Activated effector memory CD4-positive, alpha-beta T cell treated with Interleukin-2 at 50 U/mL for 16 hours (primary cell): ENCODE measurements around the gene CEMIP2.

Experiments
- DNase-seq: peaks from one replicate; pipeline ENCODE4 v3.0.0-alpha.2; 2020

Gene CEMIP2

DNA sequence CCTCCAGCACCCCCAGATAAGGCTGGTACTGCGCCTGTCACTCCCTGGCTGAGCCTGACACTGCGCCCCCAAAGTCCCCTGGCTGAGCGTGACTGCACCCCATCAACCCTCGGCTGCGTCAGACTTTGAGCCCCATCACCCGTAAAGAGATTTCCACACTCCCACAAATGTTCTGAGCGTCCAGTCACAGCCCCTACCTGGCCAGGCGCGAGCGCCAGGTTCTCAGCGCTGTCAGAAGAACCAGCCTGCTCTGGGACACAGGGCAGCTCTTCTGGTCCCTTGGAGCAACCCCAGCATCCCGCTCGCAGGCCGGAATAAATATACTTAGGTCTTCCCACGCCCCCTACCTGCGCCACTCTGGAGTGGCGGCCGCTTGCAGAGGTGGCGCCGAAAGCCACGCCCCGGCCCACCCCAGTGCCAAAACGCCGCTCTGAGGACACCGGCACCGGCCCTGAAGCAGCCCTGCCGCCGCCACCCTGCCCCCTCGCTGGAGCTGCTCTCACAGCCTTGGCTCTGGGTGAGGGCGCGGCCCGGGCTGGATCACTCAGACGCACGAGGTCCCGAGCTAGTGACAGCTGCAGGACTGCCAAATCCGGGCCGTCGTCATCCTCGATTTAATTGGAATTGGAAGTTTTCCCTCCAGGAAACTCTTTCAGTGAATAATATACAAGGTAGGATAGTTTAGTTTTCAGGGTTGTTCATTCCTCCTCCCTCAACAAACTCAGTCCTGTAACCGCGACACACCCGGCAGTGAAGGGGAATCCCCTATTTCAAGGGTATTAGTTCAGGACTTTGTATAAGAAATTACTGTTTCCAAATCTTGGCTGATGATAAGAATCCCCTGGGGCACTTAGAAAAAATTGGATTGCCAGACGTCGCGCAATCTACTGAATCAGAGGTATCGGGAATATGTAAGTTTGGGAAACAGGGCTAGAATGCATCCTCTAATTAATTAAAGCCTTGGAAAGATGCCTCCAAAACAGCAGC, 1.2 kb upstream of the CEMIP2 start:
- peak; percentile 63 for DNase-seq

DNA sequence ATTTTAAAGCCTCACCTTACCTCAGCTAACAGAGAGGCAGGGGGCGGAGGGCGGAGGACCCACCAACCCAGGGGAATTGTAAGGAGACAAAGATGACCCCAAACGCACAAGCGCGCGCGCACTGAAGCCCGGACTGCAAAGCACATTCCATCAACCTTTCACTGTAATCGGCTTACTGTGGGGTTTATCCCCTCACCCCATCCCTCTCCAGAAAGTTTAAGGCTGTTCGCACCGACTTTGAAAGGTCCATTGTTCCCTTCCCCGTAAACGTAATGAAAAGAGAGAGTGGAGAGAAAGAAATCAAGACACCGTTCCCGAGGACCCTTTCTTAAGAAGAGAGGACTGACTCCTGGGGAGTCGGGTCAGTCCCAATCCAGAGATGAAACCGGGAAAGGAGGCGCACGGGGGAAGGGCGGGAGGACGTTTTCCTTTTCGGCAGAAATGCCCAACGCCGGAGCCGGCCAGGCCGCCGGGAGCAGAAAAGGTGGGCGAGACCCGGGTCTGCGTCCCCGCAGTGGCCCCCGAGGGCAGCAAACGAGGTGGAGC, 464 bp downstream of the CEMIP2 start:
- no peak for DNase-seq

DNA sequence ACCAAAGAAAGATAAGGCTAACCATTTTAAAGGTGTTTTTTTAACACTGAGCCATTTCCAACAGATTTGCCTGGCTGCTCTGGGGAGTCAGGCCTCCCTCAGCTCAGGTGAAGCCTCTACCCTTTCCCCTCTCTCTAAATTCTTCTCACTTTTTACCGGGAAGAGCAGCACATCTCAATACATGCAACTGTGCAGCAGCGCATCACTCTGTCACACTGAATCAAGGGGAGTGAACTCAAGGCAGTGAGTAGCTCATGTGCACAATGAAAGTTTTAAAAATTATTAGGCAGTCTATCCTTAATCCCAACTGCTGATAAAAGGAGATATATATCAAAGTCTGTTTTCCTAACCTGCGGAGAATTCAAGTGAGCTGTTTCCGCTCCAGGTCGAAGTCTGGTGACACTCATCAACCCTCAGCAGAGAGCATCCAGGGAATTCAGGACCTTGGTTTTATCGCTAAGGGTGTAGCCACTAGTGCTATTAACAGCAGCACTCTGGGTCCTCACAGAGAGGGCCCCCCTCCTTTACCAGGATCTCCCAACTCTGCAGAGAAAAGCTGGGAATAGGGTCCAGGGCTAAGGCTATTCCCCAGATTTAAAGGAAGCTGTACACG, 1.0 kb downstream of the CEMIP2 start:
- no peak for DNase-seq

DNA sequence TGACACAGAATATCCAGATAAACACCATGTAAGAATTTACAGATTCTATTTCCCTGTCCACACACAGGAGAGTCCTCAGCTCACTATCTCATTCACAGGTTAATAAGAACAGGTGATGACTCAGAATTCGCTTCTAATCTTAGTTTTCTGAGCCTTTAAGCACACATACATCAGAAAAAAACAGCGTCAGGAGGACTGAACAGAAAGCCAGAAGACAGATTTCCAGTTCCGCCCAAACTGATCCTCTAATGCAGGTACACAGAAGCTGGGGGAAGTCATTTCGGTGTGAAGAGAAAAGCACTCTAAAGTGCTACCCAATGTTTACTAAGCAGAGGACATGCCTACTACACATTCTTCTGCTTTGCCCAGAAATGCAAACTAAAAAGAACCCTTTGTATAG, 1.6 kb downstream of the CEMIP2 start:
- no peak for DNase-seq

DNA sequence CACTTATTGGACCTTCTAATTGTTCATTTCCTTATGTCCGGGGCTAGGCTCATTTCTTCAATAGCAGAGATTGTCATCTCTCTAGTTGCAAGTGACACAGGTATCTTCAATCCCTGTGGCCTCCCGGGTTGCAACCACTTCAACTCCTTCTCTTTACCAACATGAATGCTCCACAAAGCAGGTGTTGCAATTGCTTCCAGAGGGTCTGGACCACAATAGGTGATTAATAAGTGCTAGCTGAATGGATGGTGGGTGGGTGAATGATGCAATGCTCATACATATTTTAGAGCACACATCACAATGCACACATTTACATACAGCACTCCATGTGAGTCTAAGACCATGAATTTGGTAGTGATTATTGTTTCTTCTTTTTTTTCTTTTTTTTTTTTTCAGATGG, 2.6 kb downstream of the CEMIP2 start:
- no peak for DNase-seq

DNA sequence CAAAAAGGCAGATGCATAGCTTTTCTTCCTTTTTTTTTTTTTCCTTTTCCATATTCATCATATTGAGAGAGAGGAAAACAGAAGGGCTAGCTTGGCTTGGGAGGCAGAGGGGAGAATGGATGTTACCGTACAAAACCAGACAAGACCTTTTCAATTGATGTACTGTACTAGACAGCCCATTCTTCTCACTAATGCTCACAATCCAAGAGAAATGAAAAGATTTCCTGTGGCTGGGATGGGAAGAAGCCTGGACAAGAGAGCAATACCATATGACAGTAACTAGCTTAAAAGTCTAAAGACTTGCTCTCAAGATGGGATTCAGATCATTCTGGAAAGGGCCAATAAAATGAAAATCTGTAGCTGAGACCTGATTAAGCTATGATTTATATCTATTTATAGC, 3.4 kb downstream of the CEMIP2 start:
- no peak for DNase-seq

DNA sequence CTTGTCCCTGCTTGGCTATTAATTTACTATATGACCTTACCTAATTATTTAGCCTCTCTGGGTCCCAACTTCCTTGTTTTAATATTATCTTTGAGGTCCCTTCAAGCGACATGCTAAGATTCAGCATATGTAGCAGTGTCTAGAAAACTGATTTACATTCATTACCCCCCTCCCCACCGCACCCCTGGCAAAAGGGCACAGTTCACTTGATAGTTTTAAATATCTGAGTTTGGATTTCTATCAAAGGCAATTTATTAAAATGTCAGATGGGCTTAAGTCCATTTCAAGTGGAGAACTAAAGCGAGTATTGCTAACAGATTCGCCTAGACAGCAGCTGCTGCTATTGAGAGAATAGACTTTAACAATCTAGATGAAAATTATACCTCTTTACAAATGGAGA, 3.9 kb downstream of the CEMIP2 start:
- no peak for DNase-seq

DNA sequence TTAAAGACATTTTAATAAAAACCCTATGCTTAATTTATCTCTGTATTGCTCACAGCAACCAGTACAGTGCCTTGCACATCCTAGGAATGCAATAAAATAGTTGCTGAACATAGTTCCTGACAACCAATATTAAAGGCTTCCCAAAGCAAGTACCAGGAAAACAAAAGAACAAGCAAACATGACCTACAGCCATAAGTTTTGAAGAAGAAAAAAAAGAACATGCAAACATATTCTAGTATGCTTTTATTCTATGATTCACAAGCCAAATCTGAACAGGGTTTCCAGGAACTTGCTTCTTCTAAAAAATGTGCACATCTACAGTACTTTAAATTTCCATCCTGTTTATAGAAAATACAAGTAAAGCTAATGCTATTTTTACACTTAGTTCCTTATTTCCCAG, 4.5 kb downstream of the CEMIP2 start:
- DNase-seq = no peak

DNA sequence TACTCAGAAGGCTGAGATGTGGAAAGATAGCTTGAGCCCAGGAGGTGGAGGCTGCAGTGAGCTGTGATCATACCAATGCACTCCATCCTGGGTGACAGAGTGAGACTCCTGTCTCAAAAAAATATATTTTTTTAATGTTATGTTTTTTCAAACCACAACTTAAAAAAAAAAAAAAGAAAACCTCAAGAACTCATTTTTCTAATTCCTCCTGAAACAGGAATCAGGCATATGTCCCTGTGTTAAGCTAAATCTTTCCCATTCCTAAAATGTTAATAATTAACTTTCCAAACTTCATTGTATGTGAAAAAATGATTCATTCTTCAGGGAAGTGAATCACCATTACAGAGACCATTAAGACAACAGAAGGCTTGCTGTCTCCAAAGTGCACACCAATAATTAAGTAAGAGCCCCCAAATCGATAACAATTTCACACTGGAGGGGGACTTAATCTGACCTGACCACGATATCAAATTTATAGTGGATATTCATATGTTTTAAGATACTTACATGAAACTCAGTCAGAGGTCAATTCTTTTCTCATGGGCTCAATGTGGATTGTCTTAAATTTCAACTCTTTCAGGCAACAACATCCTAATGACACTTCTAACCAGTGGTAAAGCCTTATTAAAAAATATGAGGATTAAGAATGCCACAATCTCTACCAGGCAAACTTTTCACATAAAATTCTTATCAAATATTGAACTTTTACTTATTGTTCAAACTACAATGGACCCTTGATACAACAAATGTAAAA, 5.2 kb downstream of the CEMIP2 start:
- no peak for DNase-seq

DNA sequence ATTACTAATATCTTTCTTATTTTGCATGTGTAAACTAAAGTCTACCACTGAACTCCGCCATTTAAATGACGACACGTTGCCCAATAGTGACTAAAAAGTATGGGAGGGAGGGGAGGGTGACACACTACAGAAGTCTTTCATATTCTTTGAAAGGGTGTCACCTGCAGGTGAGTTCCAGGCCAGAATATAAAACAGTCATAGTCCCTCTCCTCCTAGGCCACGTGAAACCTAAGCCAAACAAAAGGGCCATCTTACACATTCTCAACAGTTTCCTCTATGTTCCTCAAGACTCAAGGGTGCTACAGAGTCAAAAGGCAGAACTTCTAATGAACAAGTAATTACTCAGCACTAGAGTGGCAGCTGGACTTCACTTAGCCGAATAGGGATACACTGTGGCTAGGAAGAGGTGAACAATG, 6.4 kb downstream of the CEMIP2 start:
- DNase-seq = no peak

DNA sequence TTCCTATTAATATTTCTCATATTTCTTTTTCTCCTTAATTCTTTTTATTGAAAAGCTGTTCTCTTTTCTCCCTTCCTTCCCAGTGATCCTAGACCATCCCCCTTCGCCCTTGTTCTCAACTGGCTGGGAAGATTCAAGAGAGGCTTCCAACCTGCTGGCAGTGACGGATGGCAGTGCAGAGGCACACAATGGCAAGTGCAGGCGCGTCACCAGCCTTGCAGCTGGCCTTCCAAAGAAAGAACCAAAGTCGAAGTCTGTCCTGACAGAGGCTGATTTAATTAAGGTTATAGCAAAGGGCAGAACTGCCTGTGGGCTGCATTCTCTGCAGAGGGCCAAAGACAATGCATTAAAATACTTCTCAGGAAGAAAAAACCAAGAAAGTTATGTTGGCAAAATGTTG, 7.4 kb downstream of the CEMIP2 start:
- no peak for DNase-seq

DNA sequence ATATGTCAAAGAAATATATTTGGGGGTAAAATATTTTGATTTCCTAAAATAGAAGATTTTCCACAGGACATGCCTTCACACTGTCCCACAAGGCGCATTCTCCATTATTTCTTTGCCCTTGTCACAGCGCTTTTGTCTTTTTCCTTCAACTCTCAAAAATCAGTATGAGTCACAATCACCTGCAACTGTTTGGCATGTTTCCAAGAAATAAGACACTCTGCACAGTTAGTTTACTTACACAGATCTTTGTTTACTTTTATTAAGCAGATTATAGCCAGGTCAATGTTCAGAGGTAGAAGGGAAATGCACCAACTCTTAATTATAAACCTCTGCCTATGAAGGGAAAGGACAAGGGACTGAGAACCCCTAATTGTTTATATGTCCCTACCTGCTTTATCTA, 9.5 kb downstream of the CEMIP2 start:
- DNase-seq = no peak

DNA sequence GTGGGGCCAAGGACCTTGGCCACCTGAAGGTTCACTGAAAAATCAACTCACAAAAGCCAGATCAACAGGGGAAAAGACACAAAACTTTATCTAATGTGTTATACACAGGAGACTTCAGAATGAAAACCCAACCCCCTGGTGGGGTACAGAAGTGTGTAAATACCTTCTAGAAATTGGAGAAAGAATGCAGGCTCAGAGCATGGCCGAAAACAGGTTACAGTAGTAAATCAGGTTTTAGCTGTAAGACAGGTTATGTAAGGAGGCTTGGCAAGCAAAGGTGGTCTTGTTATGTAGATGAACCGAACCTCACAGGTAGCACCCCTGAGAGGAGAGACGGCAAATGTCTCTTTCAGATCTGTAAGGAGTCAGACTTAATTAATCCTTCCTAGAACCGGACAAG, 10.0 kb downstream of the CEMIP2 start:
- no peak for DNase-seq

DNA sequence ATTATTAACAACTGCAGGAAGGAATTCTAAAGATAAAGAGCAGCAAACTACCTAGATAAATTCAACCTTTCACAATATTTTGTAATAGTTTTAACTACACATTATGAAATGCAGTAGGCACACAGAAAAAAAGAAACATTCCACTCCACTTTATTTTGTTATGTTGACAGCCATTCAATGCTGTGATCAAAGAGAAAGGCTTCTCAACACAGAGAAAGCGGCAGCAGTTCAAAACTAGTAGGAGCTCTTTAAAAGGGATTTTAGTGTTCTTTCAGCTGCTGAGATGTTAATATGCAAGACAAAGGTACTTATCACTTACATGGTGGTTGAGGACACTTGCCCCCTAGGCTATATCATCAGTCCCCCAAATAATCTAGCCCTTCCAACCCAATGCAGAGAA, 11.6 kb downstream of the CEMIP2 start:
- no peak for DNase-seq

DNA sequence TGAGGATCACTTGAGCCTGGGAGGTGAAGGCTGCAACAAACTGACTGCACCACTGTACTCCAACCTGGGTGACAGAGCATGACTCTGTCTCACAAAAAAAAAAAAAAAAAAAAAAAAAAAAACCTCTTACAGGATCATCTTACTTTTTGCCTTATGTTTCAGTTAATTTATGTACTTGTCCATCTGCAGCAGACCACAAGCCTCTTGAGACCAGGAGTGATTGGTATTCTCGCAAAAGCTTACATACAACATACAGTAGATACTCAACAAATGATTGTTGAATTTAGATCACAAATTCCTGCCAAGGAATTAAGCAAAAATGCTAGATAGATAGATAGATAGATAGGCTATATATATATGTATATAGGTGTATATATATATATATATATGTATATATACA, 12.4 kb downstream of the CEMIP2 start:
- DNase-seq = no peak

DNA sequence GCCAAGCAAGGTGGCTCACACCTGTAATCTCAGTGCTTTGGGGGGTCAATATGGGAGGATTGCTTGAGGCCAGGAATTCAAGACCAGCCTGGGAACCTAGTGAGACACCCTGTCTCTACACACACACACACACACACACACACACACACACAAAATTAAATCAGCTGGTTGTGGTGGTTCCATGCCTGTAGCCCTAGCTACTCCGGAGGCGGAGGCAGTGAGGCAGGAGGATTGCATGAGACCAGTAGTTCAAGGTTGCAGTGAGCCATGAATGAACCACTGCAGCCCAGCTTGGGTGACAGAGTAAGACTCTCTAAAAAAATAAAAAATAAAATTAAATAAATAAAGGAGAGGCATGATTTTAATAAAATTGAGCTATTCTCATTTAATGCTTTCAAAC, 13.1 kb downstream of the CEMIP2 start:
- DNase-seq = no peak

DNA sequence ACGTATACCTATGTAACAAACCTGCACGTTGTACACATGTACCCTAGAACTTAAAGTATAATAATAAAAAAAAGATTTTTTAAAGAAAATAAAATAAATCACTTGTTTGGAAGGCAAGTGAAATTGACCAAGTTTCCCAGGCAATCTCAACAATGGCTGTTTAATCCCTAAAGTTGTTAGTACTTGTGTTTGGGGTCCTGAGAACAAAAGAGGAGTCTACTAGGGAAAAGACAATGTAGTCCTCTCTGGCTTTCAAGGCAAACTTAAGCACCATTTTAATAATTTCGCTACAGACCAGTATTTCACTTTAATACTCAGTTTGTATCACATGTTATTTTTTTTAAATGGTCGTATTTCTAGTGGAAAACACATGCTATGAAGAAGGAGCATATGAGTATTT, 14.2 kb downstream of the CEMIP2 start:
- no peak for DNase-seq

DNA sequence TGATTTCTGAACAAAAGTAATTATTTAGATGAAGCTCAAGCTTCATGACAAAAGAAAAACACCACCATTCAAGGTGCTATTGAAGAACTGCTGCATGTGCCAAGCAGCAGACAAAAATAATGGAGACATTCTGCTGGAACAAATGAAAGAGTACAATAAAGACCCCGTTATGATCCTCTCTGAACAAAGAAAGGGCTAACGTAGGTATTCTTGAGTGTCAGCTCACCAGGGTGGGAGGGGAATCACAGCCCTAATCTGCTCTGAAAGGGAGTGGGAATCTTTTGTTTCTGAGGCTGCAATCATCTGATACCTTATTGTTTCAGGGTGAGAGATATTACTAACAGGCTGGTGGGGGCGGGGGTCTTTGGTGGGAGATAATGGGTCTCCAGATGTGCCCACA, 15.4 kb downstream of the CEMIP2 start:
- DNase-seq = no peak

DNA sequence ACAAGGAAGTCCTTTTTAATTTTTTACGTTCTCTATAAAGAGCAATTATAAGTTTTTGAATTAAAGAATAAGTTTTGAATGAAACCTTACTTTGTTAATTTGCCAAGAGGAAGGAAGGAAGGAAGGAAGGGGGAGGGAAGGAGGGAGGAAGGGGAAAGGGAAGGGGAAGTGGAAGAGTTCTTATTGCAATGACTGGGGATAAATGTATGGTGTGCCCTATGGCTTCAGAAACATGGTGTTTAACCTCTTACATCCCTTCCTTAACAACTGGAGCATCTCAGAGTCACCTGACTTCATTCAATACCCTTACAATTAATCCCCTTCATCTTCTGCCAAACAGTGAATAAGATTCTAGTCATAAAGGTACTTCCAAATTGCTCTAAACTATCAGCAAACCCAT, 16.0 kb downstream of the CEMIP2 start:
- no peak for DNase-seq

DNA sequence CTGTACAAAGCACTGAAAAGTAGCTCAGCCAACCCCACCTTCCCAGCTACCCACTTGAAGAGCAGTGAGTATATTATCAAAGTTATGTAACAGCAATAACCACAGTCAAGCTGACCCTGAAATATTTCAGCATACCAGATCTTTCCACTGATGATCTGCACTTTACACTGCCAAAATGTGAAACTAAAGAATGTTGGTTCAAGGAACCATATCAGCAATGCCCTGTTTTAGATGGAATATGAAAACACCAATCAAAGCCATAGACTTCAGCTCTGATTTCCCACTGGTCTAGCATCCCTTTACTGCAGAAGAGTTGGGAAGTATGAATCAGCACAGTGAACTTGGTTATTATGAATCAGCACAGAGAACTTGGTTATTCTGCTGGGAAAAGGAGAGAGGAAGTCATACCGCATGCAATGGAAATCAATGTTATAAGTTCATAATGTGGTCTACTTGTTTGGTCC, 20.0 kb downstream of the CEMIP2 start:
- no peak for DNase-seq

DNA sequence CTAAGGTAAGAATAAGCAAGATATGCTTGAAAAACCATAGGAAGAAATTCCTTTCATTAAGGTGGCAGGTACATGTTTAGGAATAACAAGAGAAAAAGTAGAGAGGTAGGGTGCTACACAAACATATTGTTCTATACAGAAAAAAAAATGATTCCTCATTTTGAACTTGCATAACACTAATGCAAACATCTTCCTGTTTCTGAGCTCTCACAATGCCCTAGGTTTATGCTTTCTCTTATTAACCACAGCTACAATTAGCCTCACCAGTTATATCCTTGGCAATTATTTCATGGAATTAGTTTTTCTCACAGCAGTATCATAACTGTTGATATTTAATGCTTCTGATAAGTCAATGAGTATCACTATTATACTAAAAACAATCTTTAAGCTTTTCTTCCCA, 20.7 kb downstream of the CEMIP2 start:
- no peak for DNase-seq

DNA sequence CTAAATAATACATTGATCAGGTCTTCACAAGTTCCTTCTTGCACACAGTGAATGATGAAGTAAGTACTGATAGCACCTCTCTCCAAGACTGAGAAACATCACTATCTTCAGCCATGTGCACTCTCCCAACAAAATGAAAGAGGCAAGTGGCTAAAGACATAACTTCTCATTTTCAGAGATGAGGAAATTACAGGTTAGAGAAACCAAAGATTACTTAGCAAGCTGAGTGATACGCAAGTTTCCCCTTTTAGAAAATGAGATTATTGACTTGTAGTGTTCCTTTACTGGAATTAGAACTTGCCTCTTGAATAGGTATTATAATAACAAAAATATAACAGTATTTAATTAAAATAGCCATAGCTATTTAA, 21.6 kb downstream of the CEMIP2 start:
- DNase-seq = no peak

DNA sequence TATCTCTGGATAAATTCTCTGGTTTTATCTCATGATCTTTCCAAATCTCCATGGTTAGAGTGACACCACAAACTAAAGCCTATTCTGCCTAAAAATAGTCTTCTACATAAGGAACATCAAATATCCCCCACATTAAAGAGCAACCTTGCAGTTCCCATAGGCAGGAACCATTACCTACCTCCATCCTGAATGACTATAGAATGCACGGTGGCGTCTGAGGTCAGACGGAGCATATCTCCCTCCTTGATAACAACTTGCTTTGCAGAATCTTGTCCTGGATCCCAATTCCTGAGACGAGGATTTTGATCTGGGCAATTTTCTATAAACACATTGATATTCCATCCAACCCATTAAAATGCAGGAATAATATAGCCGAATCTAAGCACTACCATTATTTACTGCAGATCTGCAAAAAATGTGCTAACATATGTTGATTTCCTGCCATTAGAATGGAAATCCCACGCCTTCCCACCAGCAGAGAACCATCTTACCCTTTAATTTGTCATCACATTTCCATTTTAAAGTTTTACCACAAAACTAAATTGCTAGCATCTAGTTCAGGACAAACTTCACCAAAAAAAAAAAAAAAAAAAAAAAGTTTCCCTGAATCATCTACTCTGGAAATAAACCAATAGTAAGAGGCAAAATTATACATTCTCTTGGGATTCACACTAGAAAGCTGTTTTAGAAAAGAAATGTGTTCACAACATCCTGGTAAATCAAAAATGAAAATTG, 22.1 kb downstream of the CEMIP2 start:
- DNase-seq = no peak
